Activated T-cell treated with anti-CD3 and anti-CD28 coated beads for 48 hours (primary cell): ENCODE measurements around the gene MKRN1.
"Not testable (repeated sequence)": the region's sequence is repeated elsewhere in the genome, so short reads cannot be mapped to it uniquely, and the experiment has no call there.

ENCODE experiments used
- DNase-seq: peaks from one replicate; pipeline ENCODE4 v3.0.0-alpha.2; 2020; ENCODE audit warnings: low read depth

The MKRN1 gene, protein sequence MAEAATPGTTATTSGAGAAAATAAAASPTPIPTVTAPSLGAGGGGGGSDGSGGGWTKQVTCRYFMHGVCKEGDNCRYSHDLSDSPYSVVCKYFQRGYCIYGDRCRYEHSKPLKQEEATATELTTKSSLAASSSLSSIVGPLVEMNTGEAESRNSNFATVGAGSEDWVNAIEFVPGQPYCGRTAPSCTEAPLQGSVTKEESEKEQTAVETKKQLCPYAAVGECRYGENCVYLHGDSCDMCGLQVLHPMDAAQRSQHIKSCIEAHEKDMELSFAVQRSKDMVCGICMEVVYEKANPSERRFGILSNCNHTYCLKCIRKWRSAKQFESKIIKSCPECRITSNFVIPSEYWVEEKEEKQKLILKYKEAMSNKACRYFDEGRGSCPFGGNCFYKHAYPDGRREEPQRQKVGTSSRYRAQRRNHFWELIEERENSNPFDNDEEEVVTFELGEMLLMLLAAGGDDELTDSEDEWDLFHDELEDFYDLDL

GRCh38 chr7:140479062-140479738 lies at the start of gene MKRN1:
Gene MKRN1 (minus strand): TSS chr7:140479505. CDS start chr7:140479344, 161 bp downstream.
- peak; percentile 95 for DNase-seq

DNA sequence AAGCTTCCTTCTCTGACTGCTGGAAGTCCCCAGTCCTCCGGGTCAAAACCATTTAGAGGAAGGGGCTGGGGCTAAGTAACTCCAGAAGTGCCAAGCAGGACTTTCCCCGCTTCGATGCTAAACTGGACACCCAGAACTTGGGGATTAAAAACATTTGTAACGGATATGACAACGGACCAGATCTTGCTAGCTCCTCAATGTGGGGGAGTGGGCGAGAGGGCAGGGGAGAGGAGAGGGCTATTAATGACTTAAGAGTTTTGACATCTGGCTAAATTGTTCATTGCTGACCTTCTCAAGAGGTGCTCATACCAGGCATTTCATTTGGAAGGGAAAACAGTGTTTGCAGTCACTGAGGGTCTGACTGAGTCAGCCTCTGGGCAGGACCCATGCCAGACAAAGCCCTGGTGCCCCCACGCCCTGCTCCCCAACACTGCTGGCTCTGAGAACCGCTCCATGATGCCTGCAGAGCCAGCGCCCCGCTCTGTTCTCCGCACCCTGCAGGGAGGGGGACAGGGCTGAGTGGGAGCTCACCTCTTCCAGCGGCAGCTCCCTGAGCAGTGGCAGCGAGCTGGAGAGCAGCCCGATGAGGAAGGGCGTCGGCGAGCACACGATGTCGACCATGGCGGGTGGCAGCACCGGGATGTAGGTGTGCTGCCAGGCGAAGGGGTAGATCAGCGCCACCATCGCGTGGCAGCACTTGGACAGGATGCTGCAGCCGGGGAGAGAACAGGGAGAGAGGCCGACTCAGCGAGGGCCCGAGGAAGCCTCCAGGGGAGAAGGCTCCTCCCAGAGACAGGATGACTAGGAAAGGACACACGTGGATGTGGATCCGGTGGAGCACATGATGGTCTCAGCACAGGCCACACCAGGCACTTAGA lies 47.7 kb upstream of the MKRN1 start:
- DNase-seq = no peak

DNA sequence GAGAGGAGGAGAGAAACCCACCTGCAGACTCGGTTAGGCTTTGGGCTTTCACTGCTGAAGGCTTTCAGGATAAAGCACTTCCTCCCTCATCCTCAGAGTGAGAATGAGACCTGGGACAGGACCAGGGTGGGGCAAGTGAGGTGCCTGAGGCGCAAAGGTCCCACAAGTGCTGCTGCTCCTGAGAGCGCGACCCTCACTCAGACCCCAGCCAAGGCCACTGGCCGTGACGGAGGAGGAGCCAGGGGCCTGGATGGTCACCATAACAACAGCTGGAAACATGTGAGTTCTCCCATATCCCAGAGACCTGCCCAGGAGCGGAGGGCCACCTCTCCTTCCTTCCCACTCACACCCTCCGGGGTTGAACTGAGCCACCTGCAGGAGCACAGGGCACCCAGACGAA lies 46.9 kb upstream of the MKRN1 start:
- no peak for DNase-seq

DNA sequence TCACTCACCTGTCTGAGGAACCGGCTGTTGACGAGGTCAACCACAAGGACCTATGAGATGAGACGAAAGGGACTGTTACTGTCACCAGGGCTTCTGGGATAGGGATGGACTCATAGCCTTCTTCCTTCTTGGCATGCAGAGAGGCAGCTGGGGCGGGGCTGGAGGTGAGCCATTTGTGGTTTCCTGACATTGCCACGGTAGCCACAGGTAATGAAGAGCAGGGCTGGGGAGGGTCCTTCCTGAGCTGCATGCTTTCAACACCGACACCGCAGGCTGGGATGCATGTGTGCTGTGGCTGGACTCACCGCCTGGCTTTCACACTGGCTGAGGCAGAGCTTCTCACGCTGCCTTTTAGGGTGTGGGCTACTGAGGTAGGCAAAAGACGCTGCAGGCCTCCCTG lies 46.4 kb upstream of the MKRN1 start:
- peak; percentile 30 for DNase-seq

- no peak for DNase-seq
Observed at GRCh38 chr7:140521421-140521820, 42.1 kb upstream of the MKRN1 start.

GRCh38 chr7:140519007-140519399 lies 39.7 kb upstream of the MKRN1 start:
- DNase-seq = no peak

DNA sequence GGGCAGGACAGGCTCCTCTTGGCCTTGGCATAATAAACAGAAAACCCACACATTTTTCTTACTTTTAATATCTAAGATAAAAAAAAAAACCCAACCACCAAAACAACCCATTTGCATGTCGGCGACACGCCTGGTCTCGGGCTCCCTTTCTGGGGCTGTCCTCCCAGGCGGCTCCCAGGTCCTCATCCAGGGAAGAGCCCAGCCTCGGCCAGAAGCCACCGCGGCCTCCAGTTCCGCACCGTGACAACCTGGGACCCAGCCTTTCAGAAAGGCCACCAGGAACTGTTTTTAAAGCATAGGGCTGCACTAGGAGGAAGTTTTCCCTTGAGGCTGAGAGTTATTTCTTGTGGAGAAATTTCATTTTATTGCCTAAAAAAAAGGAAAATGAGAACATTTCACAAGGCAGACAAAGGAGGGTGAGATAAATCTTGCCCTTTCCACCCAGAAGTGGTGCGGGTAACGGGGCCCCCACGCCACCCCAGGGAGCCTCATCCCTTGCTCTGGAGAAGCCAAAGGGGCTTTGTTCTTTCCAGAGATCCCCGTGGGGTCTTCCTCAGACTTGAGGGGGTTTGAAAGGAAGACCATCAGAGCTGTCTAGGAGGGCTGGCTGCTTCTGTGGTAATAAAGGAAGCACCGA lies 39.2 kb upstream of the MKRN1 start:
- DNase-seq = no peak

GRCh38 chr7:140517546-140518369 lies 38.5 kb upstream of the MKRN1 start:
- DNase-seq = peak; percentile 64

DNA sequence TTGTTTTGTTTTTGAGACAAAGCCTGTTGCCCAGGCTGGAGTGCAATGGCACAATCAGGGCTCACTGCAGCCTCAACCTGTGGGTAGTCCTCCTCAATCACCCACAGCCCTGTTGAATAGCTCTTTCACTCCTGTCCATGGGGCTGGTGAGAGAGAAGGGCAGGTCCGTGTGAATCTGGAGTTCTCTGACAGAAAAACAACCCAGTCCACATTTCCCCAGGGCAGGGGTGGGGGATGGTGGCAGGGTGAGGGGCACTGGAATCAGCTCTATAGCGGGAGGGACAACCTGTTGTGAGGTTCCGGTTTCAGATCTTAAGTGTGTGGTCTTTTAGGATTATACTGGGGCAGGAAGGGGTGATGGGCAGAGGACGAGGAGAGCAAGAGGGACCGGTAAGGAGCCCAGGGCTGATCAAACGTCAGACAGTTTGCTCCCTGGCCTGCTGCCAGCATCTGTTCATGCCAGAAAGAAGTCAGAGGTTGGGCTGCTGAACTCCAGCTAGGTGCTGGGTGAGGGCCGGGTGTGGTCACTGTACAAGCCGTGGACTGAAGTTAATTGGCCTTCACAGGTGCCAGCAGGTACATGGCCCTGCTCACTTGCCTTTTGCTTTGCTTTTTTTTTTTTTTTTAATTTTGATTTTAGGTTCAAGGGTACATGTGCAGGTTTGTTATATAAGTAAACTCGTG lies 33.2 kb upstream of the MKRN1 start:
- DNase-seq = no peak

GRCh38 chr7:140509789-140510188 lies 30.5 kb upstream of the MKRN1 start:
- DNase-seq = no peak

DNA sequence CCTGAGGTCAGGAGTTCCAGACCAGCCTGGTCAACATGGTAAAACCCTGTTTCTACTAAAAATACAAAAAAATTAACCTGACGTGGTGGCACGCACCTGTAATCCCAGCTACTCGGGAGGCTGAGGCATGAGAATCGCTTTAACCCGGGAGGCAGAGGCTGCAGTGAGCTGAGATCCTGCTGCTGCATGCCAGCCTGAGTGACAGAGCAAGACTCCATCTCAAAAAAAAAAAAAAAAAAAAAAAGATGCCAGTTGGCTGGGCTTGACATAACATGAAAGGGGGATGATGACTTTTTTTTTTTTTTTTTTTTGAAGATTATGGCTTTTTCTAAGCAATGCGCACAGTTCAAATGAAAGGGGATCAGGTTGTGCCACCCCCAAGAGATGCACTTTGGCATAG lies 28.3 kb upstream of the MKRN1 start:
- DNase-seq = not testable (repeated sequence)

GRCh38 chr7:140506788-140507464 lies 27.6 kb upstream of the MKRN1 start:
- no peak for DNase-seq

DNA sequence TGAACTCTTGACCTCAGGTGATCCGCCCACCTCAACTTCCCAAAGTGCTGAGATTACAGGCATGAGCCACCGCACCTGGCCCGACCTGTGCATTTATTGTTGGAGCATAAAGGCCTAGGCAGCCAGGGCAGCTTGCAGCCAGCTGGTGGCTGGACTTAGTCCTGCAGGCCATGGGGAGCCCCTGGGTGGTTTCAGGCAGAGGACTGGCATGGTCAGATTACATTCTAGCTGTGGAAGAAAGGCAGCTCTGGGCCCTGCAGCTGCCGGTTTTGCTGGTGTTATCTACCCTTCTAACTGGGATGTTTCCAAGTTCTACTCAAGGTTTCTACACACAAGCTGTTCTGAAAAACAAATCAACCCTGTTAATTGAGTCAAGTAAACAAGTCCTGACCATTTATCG lies 22.7 kb upstream of the MKRN1 start:
- DNase-seq = no peak

- DNase-seq = not testable (repeated sequence)
Observed at GRCh38 chr7:140497807-140498206, 18.5 kb upstream of the MKRN1 start.

- no peak for DNase-seq
Observed at GRCh38 chr7:140497241-140497769, 18.0 kb upstream of the MKRN1 start.

GRCh38 chr7:140495514-140496097 lies 16.3 kb upstream of the MKRN1 start:
- DNase-seq = no peak

GRCh38 chr7:140494867-140495266 lies 15.6 kb upstream of the MKRN1 start:
- no peak for DNase-seq

DNA sequence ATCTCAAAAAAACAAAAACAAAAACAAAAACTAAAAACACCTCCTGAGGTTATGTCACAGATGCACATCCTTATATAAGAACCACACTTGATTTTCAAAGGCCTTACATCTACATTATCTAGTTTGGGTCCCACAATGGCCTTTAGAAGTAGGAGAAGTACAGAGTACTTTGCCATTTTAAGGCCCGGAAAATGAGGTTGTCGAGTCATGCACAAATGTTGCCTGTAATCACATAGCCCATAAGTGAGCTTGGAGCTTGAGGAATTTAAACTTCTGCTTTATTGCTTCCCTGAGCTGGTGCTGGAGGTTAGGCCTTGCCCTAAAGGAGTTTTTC lies 9.7 kb upstream of the MKRN1 start:
- no peak for DNase-seq
